GM23248 (cell line): ENCODE data around the gene SPINK9.

Source experiments
- EZH2 ChIP-seq: fragments of 200-600 bp; sonication (generic); IDR thresholded peaks from 2 replicates; pipeline ENCODE4 v1.6.1; 2018; ENCODE audit warnings: antibody characterized with exemption, mild to moderate bottlenecking; ENCODE audit not compliant: insufficient read depth, poor library complexity, severe bottlenecking
- EZH2phosphoT487 ChIP-seq: fragments of 200-600 bp; sonication (generic); IDR thresholded peaks from 2 replicates; pipeline ENCODE4 v1.6.1; 2018; ENCODE audit warnings: antibody characterized with exemption, moderate library complexity, mild to moderate bottlenecking, low read depth; ENCODE audit not compliant: insufficient read depth

DNA sequence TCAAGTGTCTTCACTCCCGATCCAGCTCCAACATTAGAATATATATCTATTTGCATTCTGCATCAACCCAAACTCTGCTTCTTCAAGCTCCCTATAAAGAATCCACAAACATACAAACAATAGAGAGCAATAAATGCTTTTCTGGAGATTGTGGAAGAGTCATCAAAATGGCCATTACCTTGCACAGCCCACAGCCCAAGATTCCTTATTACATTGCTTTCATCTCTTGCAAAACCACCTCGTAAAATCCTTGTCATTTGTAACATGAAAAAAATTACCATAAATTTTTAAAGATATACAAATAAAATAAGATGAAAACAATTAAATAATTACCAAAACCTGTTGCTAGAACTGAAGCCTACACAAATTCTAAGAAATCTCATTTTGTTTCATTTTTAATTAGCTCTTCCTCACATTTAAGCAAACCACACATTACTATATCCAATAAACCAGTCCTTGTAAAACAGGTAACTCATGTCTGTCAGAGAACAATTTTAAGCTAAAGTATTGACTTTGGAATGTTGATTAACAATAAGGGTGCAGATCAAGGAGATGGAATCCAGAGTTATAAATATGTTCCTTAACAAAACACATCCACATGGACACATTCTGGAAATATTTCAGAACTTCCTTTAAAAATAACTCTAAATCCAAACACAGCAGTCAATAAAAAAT lies 7.1 kb downstream of the SPINK9 start:
- TF ChIP-seq EZH2: no peak
- TF ChIP-seq EZH2phosphoT487: no peak
